Gastrocnemius medialis (tissue), 4 donors: ENCODE measurements around the gene RAB15. TPM values are rescaled to one million over a fixed set of nuclear protein-coding genes. Genes with fewer than 3 reads are reported as not detected.

Source experiments
- ATAC-seq, 2 donors: fragments of 150-250 bp; one replicate each; pipeline ENCODE4 v1.9.1; 2016
- DNase-seq, 2 donors: peaks; one replicate each; pipeline ENCODE4 v3.0.0-alpha.2; 2019
- H3K27ac ChIP-seq, 4 donors: fragments of 200-600 bp; sonication (generic); 1 replicate in 1 of 4; 2 replicates in 3 of 4; pipeline ENCODE4 v1.5.1; 2016 to 2018; ENCODE audit warnings: mild to moderate bottlenecking in 2 of 4, moderate library complexity in 1 of 4
- H3K27me3 ChIP-seq, 3 donors: fragments of 200-600 bp; sonication (generic) in 2 of 3; 1 replicate in 1 of 3; 2 replicates in 2 of 3; pipeline versions ENCODE4 v1.5.1 to v1.6.0; 2016 to 2019; ENCODE audit warnings: mild to moderate bottlenecking in 1 of 3, moderate library complexity in 1 of 3
- H3K36me3 ChIP-seq, 2 donors: fragments of 200-600 bp; sonication (generic) in 1 of 2; one replicate each; pipeline ENCODE4 v1.5.1; 2017 to 2018
- H3K4me1 ChIP-seq, 2 donors: fragments of 200-600 bp; sonication (generic) in 1 of 2; one replicate each; pipeline ENCODE4 v1.5.1; 2016 to 2017; ENCODE audit warnings: mild to moderate bottlenecking in 2 of 2
- H3K4me3 ChIP-seq, 4 donors: fragments of 200-600 bp; sonication (generic) in 3 of 4; 1 replicate in 1 of 4; 2 replicates in 3 of 4; pipeline ENCODE4 v1.5.1; 2016 to 2019; ENCODE audit warnings: mild to moderate bottlenecking in 2 of 4
- H3K9me3 ChIP-seq, 3 donors: fragments of 200-600 bp; sonication (generic) in 2 of 3; 1 replicate in 1 of 3; 2 replicates in 2 of 3; pipeline ENCODE4 v1.5.1; 2016 to 2019
- CTCF ChIP-seq, 5 experiments: fragments of 450-650 bp in 3 of 5; fragments of 200-600 bp in 2 of 5; sonication (generic) in 2 of 5; IDR thresholded peaks in 4 of 5; conservative IDR thresholded peaks in 1 of 5; 1 replicate in 4 of 5; 2 replicates in 1 of 5; pipeline ENCODE4 v1.5.1; 2016 to 2019; ENCODE audit warnings: antibody characterized with exemption in 5 of 5, mild to moderate bottlenecking in 3 of 5, moderate library complexity in 3 of 5
- POLR2A ChIP-seq, 2 donors: fragments of 450-650 bp; IDR thresholded peaks; one replicate each; pipeline ENCODE4 v1.6.1; 2017; ENCODE audit warnings: antibody characterized with exemption in 2 of 2, mild to moderate bottlenecking in 2 of 2, moderate library complexity in 2 of 2
- in situ Hi-C, 4 donors: fragments of 200-750 bp; cut with MboI; loops; one replicate each; pipeline versions ENCODE4 v1.15.0 to v1.8.0; 2017; ENCODE audit warnings: low sequenced_read_pairs in 4 of 4
- intact Hi-C: fragments of 100-400 bp; cut with DNase I; formaldehyde crosslinking; loops from one replicate; pipeline ENCODE4 v1.15.1; 2023; ENCODE audit warnings: low total_unique reads
- total RNA-seq, 4 donors: library from RNA; depleted of rRNA; stranded (reverse); fragments of >200 nt; gene quantifications; one replicate each; pipeline versions ENCODE4 v1.1.0 to v1.2.3, GENCODE V29; 2016

The RAB15 gene
- total RNA-seq, 4 donors from 2014 or later = 0.51 to 7.3 (median 2.0) TPM

- Histone ChIP-seq H3K27me3 (no peaks in the 10 kb centered on the region), H3K36me3 (no peaks in the 10 kb centered on the region), H3K4me1 (peaks cover 12 to 23% of the 10 kb centered on the region in 2 donors), H3K9me3 (no peaks in the 10 kb centered on the region), H3K27ac (no peak overlapping the region), H3K4me3 (no peak overlapping the region)
- no peak for TF ChIP-seq CTCF (IDR thresholded peaks at IDR 0.05 in 4 of 5, conservative IDR thresholded peaks at IDR 0.05 in 1 of 5)
- TF ChIP-seq POLR2A (IDR thresholded peaks at IDR 0.05) = no peak
- ATAC-seq (no peak), DNase-seq (no peak)
- in situ Hi-C loops = no loop called here
- intact Hi-C loops = no loop called here
Observed at GRCh38 chr14:65003394-65003793, 31.3 kb upstream of the RAB15 start.

- in situ Hi-C loops = no loop called here
- H3K9me3 ChIP-seq = no peaks in the 10 kb centered on the region
- peaks cover 14 to 25% of the 10 kb centered on the region in 2 donors for H3K4me1 ChIP-seq
- no peaks in the 10 kb centered on the region for H3K27me3 ChIP-seq
- no peaks in the 10 kb centered on the region for H3K36me3 ChIP-seq
- no peak for DNase-seq
- H3K27ac ChIP-seq = no peak overlapping the region
- intact Hi-C loops = no loop called here
- no peak for TF ChIP-seq CTCF (IDR thresholded peaks at IDR 0.05 in 4 of 5, conservative IDR thresholded peaks at IDR 0.05 in 1 of 5)
- TF ChIP-seq POLR2A (IDR thresholded peaks at IDR 0.05) = no peak
- ATAC-seq = no peak
- H3K4me3 ChIP-seq = no peak overlapping the region
Observed at GRCh38 chr14:65002586-65003210, 30.6 kb upstream of the RAB15 start.

GRCh38 chr14:65001723-65002122, 29.6 kb upstream of the RAB15 start:
- DNase-seq (no peak), ATAC-seq (no peak)
- no peak overlapping the region for H3K4me3 ChIP-seq
- no peaks in the 10 kb centered on the region for H3K27me3 ChIP-seq
- in situ Hi-C loops = no loop called here
- TF ChIP-seq POLR2A (IDR thresholded peaks at IDR 0.05) = no peak
- no peak for TF ChIP-seq CTCF (IDR thresholded peaks at IDR 0.05 in 4 of 5, conservative IDR thresholded peaks at IDR 0.05 in 1 of 5)
- H3K36me3 ChIP-seq = no peaks in the 10 kb centered on the region
- H3K9me3 ChIP-seq = no peaks in the 10 kb centered on the region
- peaks cover 12 to 22% of the 10 kb centered on the region in 2 donors for H3K4me1 ChIP-seq
- no peak overlapping the region for H3K27ac ChIP-seq
- intact Hi-C loops = no loop called here

- in situ Hi-C loops (no loop called here), intact Hi-C loops (no loop called here)
- no peaks in the 10 kb centered on the region for H3K36me3 ChIP-seq
- ATAC-seq (no peak), DNase-seq (no peak)
- no peak overlapping the region for H3K4me3 ChIP-seq
- no peaks in the 10 kb centered on the region for H3K27me3 ChIP-seq
- peaks cover 6 to 15% of the 10 kb centered on the region in 2 donors for H3K4me1 ChIP-seq
- H3K9me3 ChIP-seq = no peaks in the 10 kb centered on the region
- no peak overlapping the region for H3K27ac ChIP-seq
- TF ChIP-seq CTCF (IDR thresholded peaks at IDR 0.05 in 4 of 5, conservative IDR thresholded peaks at IDR 0.05 in 1 of 5) (no peak), POLR2A (IDR thresholded peaks at IDR 0.05) (no peak)
Observed at GRCh38 chr14:65000898-65001591, 28.9 kb upstream of the RAB15 start.
